Tibial nerve (tissue), 4 donors: Measurements from ENCODE around the gene GRIP2.

Experiments used
- EP300 ChIP-seq, 2 donors: sonication (generic); formaldehyde crosslinking; IDR thresholded peaks; one replicate each; pipeline ENCODE4 v1.6.1; 2017; ENCODE audit warnings: antibody characterized with exemption in 2 of 2, mild to moderate bottlenecking in 1 of 2
- POLR2A ChIP-seq, 2 donors: fragments of 450-650 bp; IDR thresholded peaks; one replicate each; pipeline ENCODE4 v1.6.1; 2017; ENCODE audit warnings: antibody characterized with exemption in 2 of 2, mild to moderate bottlenecking in 2 of 2, moderate library complexity in 2 of 2
- TF ChIP-seq, protein P1 (sequence below), 5 experiments: fragments of 200-600 bp in 3 of 5; fragments of 450-650 bp in 2 of 5; sonication (generic) in 3 of 5; IDR thresholded peaks; one replicate each; pipeline ENCODE4 v1.5.1; 2016 to 2019; ENCODE audit warnings: antibody characterized with exemption in 5 of 5, mild to moderate bottlenecking in 3 of 5, moderate library complexity in 2 of 5

DNA sequence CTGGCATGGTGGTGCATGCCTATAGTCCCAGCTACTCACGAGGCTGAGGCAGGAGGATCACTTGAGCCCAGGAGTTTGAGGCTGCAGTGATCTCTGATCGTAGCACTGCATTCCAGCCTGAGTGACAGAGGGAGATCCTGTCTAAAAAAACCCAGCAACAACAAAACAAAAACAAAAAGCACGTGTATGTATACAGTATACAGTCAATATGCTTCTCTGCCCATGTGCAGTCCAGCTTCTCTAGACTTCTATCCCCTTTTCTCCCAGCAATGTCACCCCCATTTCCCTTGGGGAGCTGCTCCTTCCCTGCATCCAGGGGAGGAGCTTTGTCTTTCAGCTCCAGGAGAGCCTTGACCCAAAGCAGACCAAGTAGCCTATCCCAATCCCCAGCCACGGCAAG lies 20.0 kb upstream of the GRIP2 start:
- TF ChIP-seq POLR2A (IDR thresholded peaks at IDR 0.05), result no peak
- TF ChIP-seq, protein P1, sequence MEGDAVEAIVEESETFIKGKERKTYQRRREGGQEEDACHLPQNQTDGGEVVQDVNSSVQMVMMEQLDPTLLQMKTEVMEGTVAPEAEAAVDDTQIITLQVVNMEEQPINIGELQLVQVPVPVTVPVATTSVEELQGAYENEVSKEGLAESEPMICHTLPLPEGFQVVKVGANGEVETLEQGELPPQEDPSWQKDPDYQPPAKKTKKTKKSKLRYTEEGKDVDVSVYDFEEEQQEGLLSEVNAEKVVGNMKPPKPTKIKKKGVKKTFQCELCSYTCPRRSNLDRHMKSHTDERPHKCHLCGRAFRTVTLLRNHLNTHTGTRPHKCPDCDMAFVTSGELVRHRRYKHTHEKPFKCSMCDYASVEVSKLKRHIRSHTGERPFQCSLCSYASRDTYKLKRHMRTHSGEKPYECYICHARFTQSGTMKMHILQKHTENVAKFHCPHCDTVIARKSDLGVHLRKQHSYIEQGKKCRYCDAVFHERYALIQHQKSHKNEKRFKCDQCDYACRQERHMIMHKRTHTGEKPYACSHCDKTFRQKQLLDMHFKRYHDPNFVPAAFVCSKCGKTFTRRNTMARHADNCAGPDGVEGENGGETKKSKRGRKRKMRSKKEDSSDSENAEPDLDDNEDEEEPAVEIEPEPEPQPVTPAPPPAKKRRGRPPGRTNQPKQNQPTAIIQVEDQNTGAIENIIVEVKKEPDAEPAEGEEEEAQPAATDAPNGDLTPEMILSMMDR (IDR thresholded peaks at IDR 0.05), result no peak
- TF ChIP-seq EP300 (IDR thresholded peaks at IDR 0.05), result no peak
